DOHH2 (cell line): Measurements from ENCODE around the gene HMGCS1.

Experiments
- EZH2phosphoT487 ChIP-seq: fragments of 200-600 bp; sonication (generic); IDR thresholded peaks from 2 replicates; pipeline ENCODE4 v1.6.1; 2017; ENCODE audit warnings: borderline replicate concordance, mild to moderate bottlenecking, antibody characterized with exemption, low read length, moderate library complexity, mixed read lengths
- TF ChIP-seq, protein P1 (sequence below): fragments of 200-600 bp; sonication (generic); IDR thresholded peaks from one replicate; pipeline ENCODE4 v1.5.1; 2014; ENCODE audit warnings: antibody characterized with exemption, mild to moderate bottlenecking, low read depth, low read length; ENCODE audit not compliant: poor library complexity, severe bottlenecking

DNA sequence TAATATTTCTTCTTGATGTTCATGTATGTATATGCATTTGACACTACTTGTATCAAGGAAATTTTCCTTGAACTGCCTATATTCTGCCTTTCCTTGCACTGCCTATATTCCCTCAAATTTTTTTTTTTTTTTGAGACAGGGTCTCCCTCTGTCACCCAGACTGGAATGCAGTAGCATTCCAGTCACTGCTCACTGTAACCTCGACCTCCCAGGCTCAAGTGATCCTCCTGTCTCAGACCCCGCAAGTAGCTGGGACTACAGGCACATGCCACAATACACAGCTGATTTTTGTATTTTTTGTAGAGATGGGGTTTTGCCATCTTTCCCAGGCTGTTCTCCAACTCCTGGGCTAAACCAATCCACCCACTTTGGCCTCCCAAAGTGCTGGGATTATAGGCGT, 4.1 kb downstream of the HMGCS1 start:
- TF ChIP-seq, protein P1, sequence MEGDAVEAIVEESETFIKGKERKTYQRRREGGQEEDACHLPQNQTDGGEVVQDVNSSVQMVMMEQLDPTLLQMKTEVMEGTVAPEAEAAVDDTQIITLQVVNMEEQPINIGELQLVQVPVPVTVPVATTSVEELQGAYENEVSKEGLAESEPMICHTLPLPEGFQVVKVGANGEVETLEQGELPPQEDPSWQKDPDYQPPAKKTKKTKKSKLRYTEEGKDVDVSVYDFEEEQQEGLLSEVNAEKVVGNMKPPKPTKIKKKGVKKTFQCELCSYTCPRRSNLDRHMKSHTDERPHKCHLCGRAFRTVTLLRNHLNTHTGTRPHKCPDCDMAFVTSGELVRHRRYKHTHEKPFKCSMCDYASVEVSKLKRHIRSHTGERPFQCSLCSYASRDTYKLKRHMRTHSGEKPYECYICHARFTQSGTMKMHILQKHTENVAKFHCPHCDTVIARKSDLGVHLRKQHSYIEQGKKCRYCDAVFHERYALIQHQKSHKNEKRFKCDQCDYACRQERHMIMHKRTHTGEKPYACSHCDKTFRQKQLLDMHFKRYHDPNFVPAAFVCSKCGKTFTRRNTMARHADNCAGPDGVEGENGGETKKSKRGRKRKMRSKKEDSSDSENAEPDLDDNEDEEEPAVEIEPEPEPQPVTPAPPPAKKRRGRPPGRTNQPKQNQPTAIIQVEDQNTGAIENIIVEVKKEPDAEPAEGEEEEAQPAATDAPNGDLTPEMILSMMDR = no peak
- TF ChIP-seq EZH2phosphoT487 = no peak
